ENCODE measurements around the gene SMYD4.
"Not testable (repeated sequence)": the region's sequence is repeated elsewhere in the genome, so short reads cannot be mapped to it uniquely, and the experiment has no call there.

SMYD4 gene

DNA sequence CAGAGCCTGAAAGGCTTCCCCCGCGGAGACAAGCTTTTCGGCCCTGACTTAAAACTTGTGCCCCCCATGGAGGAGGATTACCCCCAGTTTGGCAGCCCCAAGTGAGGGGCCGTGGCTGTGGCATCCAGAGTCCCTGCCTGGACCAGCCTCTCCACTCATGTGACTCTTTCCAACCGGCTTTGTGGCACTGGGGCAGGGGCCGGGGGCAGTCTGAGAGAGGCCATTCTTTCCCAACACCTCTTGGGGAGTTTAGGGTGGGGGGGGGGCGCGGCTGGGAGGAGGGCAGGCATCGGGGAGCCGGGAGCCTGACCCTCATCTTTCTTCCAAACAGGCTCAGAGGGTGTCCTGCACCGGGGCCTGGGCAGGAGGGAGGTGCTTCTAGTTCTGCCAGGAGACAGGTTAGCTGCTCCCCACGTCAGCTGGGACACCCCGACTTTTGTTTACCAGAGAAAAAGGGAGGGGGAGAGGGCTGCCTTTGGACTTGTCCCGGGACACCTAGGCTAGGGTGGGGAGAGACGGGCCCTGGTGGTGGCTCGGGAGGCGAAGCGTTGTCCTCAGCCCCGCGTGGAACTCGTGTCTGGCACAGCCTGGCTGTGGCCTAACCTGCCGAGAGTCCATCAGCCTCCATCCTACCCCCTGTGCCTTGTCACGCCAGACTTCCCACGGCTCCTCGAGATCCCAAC lies 75.1 kb downstream of the SMYD4 start:
- DNase-seq (ENCODE audit: low read depth), result no peak

- DNase-seq (ENCODE audit: low read depth), result no peak
Measured at GRCh38 chr17:1753767-1754429, 75.8 kb downstream of the SMYD4 start.

GRCh38 chr17:1752425-1753262 lies 77.1 kb downstream of the SMYD4 start:
- DNase-seq (ENCODE audit: low read depth), result no peak

DNA sequence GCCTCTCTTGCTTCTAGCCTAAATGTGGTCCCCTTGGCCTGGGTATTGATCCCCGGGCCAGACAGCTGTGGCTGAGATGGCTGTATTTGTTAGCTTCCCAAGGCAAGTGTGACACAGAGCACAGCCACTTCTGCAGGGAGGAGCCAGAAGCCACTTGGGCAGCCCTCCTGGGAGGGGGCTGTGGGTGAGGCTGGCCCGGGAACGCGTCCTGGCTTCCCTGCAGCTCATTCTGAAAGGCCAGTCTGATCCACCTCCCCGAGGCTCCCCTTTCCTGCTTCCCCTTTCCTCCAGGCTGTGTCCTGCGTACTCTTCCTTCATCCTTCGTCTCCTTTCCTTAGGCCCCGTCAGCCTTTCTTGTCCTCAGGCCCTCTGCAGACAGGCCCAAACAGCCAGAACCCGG lies 79.1 kb downstream of the SMYD4 start:
- DNase-seq (ENCODE audit: low read depth), result no peak

DNA sequence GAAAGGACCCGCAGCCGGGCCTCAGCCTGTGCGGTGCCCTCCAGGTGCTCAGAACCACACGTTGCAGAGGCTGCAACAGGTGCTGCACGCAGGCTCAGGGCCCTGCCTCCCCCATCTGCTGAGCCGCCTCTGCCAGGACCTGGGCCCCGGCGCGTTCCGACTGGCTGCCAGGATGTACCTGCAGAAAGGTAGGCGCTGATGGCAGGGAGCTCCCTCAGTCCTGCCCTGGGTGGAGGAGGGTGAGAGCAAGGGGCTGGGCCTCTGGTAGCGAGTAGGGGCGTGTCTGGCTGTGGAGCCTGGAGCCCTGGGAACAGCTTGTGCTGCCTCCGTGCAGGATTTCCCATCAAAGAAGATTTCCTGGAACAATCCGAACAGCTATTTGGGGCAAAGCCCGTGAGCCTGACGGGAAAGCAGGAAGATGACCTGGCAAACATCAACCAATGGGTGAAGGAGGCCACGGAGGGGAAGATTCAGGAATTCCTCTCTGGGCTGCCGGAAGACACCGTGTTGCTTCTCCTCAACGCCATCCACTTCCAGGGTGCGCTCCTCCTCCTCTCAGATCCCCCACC lies 82.6 kb downstream of the SMYD4 start:
- no peak for DNase-seq (ENCODE audit: low read depth)

- no peak for DNase-seq (ENCODE audit: low read depth)
Measured at GRCh38 chr17:1745513-1746020, 84.1 kb downstream of the SMYD4 start.

GRCh38 chr17:1744551-1745512 lies 84.9 kb downstream of the SMYD4 start:
- no peak for DNase-seq (ENCODE audit: low read depth)

- DNase-seq (ENCODE audit: low read depth), result no peak
Measured at GRCh38 chr17:1743088-1743439, 86.6 kb downstream of the SMYD4 start.

DNA sequence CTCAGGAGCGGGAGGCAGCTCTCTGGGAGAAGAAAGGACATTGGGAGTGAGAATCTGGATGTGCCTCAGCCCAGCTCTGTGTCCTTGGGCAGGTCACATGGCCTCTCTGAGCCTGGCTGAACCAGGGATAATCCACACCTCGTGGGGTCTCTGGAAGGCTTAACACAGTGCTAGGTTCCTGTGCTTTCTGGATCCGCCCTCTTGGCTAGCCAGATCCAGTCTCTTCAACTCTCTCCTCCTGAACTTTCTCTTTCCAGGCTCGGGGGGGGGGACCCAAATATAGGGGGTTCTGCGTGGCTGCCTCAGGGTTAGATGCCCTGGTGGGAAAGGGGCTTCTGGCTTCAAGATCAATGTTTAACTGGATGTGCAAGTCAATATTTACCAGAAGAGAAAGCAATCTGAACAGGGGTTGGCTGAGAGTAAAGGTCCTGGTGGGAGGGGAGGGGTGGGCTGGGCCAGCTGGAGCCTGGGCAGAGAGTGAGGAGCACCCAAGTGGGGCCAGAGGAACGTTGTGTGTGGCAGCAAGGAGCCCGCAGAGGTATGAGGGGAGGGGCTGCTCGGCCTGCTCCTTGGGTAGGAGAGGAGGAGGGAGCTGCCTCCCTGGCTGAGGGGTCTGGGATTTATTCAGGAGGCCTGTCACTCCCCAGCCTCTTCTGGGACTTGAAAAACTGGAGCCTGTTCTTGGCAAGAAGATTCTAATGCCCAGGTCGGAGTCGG lies 87.2 kb downstream of the SMYD4 start, which contains the start of gene SERPINF2:
Gene SERPINF2 (plus strand): TSS at position 501 of the 717 bp plus-strand sequence. CDS start 2,125 bp downstream, outside the sequence.
- no peak for DNase-seq (ENCODE audit: low read depth)

DNA sequence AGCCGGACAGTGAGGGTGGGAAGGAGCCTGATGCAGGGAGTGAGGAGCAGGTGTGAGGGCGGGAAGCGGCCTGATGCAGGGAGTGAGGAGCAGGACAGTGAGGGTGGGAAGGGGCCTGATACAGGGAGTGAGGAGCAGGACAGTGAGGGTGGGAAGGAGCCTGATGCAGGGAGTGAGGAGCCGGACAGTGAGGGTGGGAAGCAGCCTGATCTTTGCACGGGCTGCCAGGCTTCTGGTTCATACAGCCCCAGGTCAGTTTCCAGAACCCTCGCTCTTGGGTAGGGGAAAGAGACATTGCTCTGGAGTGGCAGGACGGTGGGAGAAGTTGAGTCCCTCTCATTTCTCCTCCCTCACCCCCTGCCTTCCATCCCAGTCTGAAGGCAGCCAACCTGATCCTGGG lies 87.8 kb downstream of the SMYD4 start:
- DNase-seq (ENCODE audit: low read depth), result not testable (repeated sequence)

GRCh38 chr17:1737531-1738291 lies 92.0 kb downstream of the SMYD4 start:
- DNase-seq (ENCODE audit: low read depth), result no peak

GRCh38 chr17:1736348-1737281 lies 93.1 kb downstream of the SMYD4 start:
- DNase-seq (ENCODE audit: low read depth), result no peak

DNA sequence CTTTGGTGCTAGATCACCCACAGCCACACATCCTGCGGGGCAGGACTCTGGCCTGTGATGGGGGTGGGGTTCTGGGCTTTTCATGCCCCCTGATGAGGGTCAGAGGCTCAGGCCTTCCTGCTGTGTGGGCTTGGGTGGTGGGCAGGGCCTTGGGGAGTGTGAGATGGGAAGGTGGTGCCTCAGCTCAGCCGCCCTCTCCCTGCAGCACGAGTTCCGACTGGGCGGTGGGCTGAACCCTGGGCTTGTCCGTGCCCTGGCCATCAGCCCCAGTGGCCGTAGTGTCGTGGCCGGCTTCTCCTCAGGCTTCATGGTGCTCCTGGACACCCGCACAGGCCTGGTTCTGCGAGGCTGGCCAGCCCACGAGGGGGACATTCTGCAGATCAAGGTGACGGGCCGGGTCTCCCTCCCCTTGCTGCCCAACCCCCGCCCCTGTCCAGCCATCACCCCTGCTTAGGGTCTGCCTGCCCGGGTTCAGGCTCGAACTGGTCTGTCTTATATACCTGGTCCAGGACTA lies 93.8 kb downstream of the SMYD4 start:
- no peak for DNase-seq (ENCODE audit: low read depth)

- no peak for DNase-seq (ENCODE audit: low read depth)
Measured at GRCh38 chr17:1735418-1735817, 94.3 kb downstream of the SMYD4 start.

DNA sequence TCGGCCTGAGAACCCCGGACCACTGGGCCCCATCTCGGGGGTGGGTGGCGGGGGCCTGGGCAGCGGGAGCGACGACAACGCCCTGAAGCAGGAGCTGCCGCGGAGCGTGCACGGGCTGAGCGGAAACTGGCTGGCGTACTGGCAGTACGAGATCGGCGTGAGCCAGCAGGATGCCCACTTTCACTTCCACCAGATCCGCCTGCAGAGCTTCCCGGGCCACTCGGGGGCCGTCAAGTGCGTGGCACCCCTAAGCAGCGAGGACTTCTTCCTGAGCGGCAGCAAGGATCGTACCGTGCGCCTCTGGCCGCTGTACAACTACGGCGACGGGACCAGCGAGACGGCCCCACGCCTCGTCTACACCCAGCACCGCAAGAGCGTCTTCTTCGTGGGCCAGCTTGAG lies 95.9 kb downstream of the SMYD4 start:
- DNase-seq (ENCODE audit: low read depth), result no peak

DNA sequence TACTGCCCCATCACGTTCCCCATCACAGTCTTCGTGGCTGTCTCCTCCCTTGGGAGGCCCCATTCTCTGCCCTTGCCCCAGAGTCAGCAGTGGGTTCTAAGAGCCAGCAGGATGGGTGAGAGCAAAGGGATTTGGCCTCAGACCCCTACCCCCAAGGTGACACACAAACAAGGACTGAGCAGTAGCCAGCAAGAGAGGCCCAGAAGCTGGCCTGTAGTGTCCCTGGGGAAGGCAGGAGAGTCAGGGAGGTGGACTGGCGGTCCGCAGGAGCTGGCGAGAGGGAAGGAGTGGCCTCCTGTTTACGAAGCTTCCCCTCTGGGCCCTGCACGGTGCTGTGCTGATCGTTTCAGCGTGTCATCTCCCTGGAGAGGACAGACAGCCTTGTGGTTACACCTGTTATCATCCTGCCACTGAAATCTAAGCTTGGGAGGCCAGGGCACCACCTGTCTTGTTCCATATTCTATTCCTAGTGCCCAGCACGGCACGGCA lies 96.8 kb downstream of the SMYD4 start:
- DNase-seq (ENCODE audit: low read depth), result no peak

DNA sequence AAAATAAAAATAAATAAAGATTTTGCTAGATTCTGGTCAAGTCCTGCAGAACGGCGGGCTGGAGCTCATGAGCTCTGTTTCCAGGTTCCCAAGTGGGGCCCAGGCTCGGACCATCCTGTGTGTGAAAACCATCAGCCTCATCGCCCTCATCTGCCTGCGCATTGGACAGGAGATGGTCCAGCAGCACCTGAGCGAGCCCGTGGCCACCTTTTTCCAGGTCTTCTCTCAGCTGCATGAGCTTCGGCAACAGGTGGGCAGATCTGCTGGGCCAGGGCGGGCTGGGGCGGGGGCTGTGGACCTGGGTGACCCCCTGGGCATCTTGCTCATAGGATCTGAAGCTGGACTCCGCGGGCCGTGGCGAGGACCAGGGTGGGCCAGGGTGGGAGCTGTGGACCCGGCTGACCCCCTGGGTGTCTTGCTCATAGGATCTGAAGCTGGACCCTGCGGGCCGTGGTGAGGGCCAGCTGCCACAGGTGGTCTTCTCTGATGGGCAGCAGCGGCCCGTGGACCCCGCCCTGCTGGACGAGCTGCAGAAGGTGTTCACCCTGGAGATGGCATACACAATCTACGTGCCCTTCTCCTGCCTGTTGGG lies 97.4 kb downstream of the SMYD4 start:
- DNase-seq (ENCODE audit: low read depth), result no peak

DNA sequence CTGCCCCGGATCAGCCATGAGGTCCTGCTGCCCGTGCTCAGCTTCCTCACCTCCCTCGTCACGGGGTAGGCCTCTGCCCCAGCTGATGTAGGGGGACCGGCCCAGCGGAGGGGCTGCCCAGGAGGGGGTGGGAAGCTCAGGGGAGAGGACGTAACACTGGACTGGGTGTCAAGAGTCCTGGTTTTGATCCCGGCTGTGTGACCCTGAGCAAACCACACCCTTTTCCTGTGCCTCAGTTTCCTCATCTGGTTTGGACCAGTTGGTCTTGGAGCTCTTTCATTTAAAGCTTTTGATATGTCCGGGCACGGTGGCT lies 98.6 kb downstream of the SMYD4 start:
- no peak for DNase-seq (ENCODE audit: low read depth)

Measured in HS-27A (cell line).